Naive B cell (primary cell): Measurements from ENCODE around the gene MAPK8IP3. TPM values are rescaled to one million over a fixed set of nuclear protein-coding genes. Genes with fewer than 3 reads are reported as not detected.

Experiments used
- ATAC-seq, 2 donors: fragments of 150-1000 bp; cut with Tn5 transposase; 2 replicates each; pipeline ENCODE4 v1.10.0; 2021; ENCODE audit warnings: low read depth in 2 of 2, mild to moderate bottlenecking in 2 of 2, moderate library complexity in 2 of 2
- DNase-seq: peaks from one replicate; pipeline ENCODE4 v3.0.0; 2022
- H3K27ac Mint-ChIP-seq, 6 donors: one replicate each; pipeline ENCODE4 v1.8.0; 2020 to 2022; ENCODE audit warnings: mild to moderate bottlenecking in 6 of 6, mixed read lengths in 6 of 6, moderate library complexity in 5 of 6, inconsistent platforms in 2 of 6
- H3K27me3 Mint-ChIP-seq, 3 donors: one replicate each; pipeline ENCODE4 v1.8.0; 2021 to 2022; ENCODE audit warnings: mixed read lengths in 3 of 3, mild to moderate bottlenecking in 1 of 3
- H3K36me3 Mint-ChIP-seq, 2 donors: one replicate each; pipeline ENCODE4 v1.8.0; 2020 to 2022; ENCODE audit warnings: mixed read lengths in 2 of 2, inconsistent platforms in 1 of 2, mild to moderate bottlenecking in 1 of 2
- H3K4me1 Mint-ChIP-seq, 3 donors: one replicate each; pipeline ENCODE4 v1.8.0; 2020 to 2022; ENCODE audit warnings: mixed read lengths in 3 of 3, inconsistent platforms in 1 of 3, mild to moderate bottlenecking in 1 of 3, moderate library complexity in 1 of 3
- H3K4me3 Mint-ChIP-seq, 8 donors: one replicate each; pipeline ENCODE4 v1.8.0; 2020 to 2022; ENCODE audit warnings: mild to moderate bottlenecking in 8 of 8, mixed read lengths in 8 of 8, moderate library complexity in 8 of 8, inconsistent platforms in 2 of 8
- H3K9me3 Mint-ChIP-seq, 7 donors: one replicate each; pipeline ENCODE4 v1.8.0; 2020 to 2022; ENCODE audit warnings: mixed read lengths in 7 of 7, mild to moderate bottlenecking in 5 of 7, inconsistent platforms in 2 of 7, moderate library complexity in 1 of 7
- polyA plus RNA-seq, 6 donors: library from polyadenylated mRNA; unstranded; fragments of 300-500 nt; fragmentation: Illumina TruSeq; gene quantifications; one replicate each; pipeline ENCODE4 v1.2.3, GENCODE V29; 2021; ENCODE audit warnings: low read depth in 6 of 6

The MAPK8IP3 gene
- polyA plus RNA-seq, 6 donors from 2014 or later: 1.2 to 10.1 (median 2.2) TPM

DNA sequence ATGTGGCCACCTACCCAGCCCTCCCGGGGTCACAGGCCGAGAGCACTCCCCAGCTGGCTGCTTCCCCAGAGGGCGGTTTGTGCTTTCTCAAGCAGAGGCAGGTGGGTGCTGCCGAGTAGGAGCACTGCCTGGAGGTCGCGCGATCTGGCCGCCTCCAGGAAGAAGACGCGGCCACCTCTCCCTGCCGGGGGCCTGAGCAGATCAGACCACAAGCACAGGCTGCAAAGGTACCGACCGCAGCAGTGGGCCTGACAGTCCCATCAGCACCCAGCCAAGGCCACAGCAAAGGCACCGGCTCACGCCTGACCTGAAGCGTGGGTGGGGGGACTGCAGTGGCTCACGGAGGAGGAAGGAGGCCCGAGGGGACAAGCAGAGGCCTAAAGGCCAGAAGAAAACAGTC, 102.7 kb downstream of the MAPK8IP3 start:
- Mint-ChIP-seq H3K4me1 (peaks cover 5 to 7% (median 5%) of the 10 kb centered on the region in 3 donors), H3K36me3 (no peaks in the 10 kb centered on the region), H3K27ac (no peak overlapping the region), H3K27me3 (no peaks in the 10 kb centered on the region), H3K9me3 (no peaks in the 10 kb centered on the region), H3K4me3 (no peak overlapping the region)
- no peak for DNase-seq
- ATAC-seq: no peak

DNA sequence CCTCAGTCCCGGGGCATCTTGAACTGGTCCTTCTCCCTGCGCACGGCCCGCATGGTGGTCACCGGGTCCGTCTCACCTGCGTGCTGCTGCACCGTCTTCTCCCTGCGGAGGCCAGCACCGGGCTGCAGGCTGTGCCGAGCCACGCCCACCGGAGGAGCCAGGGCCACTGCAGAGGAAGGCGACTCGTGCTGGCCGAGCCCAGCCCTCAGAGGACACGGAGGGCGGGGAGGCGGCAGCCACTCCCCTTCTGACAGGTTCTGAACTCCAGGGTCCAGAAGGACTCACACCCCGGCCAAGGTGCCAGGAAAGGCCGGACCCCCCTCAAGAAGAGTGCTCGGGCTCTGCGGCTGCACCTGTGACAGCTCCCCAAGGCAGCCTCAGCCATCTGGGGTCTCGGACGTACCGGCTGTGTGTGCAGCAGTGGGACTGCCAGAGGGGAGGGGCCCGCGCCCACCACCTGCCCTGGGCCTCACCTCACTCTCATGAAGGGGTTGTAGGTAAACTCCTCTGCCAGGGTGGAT, 103.3 kb downstream of the MAPK8IP3 start:
- Mint-ChIP-seq H3K4me1 (peaks cover 5 to 7% (median 5%) of the 10 kb centered on the region in 3 donors), H3K4me3 (no peak overlapping the region), H3K36me3 (no peaks in the 10 kb centered on the region), H3K9me3 (no peaks in the 10 kb centered on the region), H3K27me3 (no peaks in the 10 kb centered on the region), H3K27ac (no peak overlapping the region)
- DNase-seq (no peak), ATAC-seq (no peak)

DNA sequence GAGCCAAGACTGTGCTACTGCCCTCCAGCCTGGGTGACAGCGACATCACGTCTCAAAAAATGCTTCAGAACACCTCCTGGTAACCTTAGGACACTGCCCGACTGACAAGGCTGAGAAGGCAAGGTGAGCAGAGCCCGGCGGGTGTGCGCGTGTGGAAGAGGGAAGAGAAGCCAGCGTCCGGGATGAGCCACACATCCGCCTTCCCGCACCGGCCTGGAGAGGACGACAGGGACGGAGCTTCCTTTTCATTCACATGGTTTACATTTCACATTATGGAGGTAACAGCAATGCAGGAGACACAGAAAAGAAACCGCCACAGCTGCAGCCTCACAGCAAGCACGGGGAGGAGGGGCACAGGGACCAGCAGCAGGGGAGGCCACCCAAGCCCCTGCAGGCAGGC, 104.1 kb downstream of the MAPK8IP3 start:
- Mint-ChIP-seq H3K4me3 (no peak overlapping the region), H3K27ac (no peak overlapping the region), H3K36me3 (peaks cover 0 to 1% of the 10 kb centered on the region in 2 donors), H3K27me3 (no peaks in the 10 kb centered on the region), H3K9me3 (no peaks in the 10 kb centered on the region), H3K4me1 (peaks cover 5 to 7% (median 5%) of the 10 kb centered on the region in 3 donors)
- no peak for ATAC-seq
- DNase-seq: no peak

DNA sequence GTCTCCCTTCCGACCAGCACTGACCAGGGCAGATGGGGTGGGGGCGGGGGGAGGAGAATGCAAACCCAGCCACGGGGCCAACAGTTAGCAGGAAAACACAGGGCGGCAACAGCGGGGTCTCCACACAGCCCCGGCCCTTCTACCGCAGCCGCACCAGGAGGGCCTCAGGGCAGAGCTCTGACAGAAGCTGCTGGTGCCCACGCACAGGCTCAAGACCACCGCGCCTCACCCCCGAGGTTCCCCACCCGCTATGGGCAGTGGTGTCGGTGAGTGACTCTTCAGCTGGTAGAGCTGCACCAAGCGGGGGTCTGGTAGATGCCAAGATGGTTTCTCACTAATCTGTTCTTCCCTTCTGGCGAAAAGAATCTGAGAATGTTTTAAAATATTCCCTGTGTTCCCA, 104.5 kb downstream of the MAPK8IP3 start:
- H3K4me1 Mint-ChIP-seq: peaks cover 5 to 7% (median 5%) of the 10 kb centered on the region in 3 donors
- ATAC-seq (no peak), DNase-seq (no peak)
- H3K4me3 Mint-ChIP-seq: no peak overlapping the region
- H3K27me3 Mint-ChIP-seq: no peaks in the 10 kb centered on the region
- no peak overlapping the region for H3K27ac Mint-ChIP-seq
- H3K36me3 Mint-ChIP-seq: peaks cover 0 to 5% of the 10 kb centered on the region in 2 donors
- H3K9me3 Mint-ChIP-seq: no peaks in the 10 kb centered on the region

DNA sequence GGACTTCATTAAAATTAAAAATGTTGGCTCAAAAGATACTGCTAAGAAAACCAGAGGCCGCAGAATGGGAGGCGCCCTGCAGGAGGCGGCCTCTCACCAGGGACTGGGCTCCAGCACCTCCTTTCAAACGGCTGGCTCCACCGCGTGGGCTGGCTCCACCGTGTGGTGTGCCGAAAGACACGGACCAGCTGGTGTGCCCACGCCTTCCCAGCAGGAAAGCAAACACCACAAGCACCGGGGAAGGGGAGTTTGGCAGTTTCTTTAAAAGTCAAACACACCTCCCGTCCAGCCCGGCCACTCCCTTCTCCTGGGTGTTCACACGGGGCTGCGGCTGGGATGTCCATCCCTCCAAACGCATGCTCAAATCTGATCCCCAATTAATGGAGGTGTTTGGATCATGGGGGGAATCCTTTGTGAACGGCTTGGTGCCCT, 106.8 kb downstream of the MAPK8IP3 start:
- Mint-ChIP-seq H3K27me3 (no peaks in the 10 kb centered on the region), H3K27ac (peak overlapping the region in 1 of 6 donors; percentile 22), H3K36me3 (peaks cover 0 to 7% of the 10 kb centered on the region in 2 donors), H3K4me1 (peaks cover 5 to 11% (median 7%) of the 10 kb centered on the region in 3 donors), H3K9me3 (no peaks in the 10 kb centered on the region), H3K4me3 (no peak overlapping the region)
- DNase-seq (peak; percentile 17), ATAC-seq (peak; percentile 37 to 46)

DNA sequence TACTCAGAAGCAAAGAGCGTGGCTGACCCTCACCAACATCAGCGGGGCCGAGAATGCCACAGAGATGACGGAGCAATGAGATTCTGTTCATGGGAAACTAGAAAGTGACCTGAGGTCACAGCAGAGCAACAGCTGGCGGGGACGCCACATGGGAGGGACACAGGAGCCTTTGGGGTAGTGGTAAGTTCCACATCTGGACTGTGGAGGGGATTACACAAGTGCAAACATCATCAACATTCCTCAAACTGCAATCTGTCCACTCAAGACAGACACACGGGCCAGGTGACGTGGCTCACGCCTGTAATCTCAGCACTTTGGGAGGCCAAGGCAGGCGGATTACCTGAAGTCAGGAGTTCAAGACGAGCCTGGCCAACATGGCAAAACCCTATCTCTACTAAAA, 109.5 kb downstream of the MAPK8IP3 start:
- Mint-ChIP-seq H3K9me3 (no peaks in the 10 kb centered on the region), H3K27ac (peak overlapping the region in 1 of 6 donors; percentile 65), H3K27me3 (no peaks in the 10 kb centered on the region), H3K4me1 (peaks cover 5 to 11% (median 7%) of the 10 kb centered on the region in 3 donors), H3K36me3 (peaks cover 0 to 7% of the 10 kb centered on the region in 2 donors), H3K4me3 (peak overlapping the region in 2 of 8 donors; percentile 33 to 61)
- no peak for ATAC-seq
- DNase-seq: no peak

DNA sequence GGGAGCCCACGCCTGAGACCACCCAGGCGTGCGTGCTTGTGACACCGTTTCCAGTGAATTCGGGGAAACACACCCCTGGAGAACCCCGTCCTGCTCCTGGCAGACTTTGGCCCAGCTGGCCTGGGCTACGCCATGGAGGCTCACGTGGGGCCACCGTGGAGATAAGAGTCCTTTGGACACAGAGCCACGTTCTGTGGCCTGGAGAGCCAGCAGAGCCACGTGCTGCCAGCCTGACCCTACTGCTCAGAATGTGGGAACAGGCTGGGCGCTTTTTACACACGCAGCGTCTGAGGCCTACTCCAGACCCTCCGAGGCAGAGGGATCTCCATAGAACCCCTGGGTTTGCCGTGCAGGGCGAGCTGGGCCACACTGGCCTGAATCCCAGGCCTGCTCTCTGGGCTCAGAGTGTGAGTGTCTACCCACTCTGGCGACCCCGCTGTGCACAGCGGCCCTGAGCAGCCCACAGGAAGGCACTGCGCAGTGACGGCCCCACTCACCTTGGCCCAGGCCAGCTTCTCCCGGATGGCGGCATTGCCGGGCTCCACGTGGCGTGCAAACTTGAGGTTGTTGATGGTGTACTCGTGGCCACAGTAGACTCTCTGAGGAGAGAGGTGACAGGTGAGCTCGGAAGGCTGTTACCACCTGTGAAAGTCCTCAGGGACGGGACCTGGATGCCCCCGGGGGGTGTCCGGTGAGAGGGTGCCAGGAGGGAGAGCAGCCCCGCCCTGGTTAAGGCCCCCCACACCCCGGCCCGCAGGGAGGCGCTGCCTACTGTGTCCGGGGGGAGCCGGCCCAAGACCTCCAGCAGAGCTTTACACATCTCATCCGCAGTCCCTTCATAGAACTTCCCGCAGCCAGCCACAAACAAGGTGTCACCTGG, 110.6 kb downstream of the MAPK8IP3 start:
- Mint-ChIP-seq H3K27me3 (no peaks in the 10 kb centered on the region), H3K27ac (peak overlapping the region in 1 of 6 donors; percentile 47), H3K4me1 (peaks cover 5 to 11% (median 7%) of the 10 kb centered on the region in 3 donors), H3K4me3 (no peak overlapping the region), H3K36me3 (peaks cover 0 to 7% of the 10 kb centered on the region in 2 donors), H3K9me3 (no peaks in the 10 kb centered on the region)
- no peak for ATAC-seq
- no peak for DNase-seq

DNA sequence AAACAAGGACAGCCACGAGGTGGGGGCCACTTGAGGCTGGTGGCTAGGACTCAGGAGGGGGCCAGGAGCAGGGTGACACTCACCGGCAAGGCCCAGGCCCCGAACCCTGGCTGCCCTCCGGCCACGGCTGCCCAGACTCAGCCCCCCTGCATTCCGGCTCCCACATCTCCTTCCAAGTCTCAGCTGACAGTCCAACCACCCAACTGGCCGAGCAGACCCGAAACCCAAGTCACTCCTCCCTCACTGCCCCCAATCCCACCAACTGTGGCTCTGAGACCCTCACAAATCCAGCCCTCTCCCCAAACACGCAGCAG, 111.2 kb downstream of the MAPK8IP3 start:
- Mint-ChIP-seq H3K4me3 (peak overlapping the region in 1 of 8 donors; percentile 45), H3K36me3 (peaks cover 0 to 7% of the 10 kb centered on the region in 2 donors), H3K4me1 (peaks cover 5 to 11% (median 7%) of the 10 kb centered on the region in 3 donors), H3K9me3 (no peaks in the 10 kb centered on the region), H3K27me3 (no peaks in the 10 kb centered on the region), H3K27ac (peak overlapping the region in 2 of 6 donors; percentile 71 to 78)
- no peak for DNase-seq
- no peak for ATAC-seq

DNA sequence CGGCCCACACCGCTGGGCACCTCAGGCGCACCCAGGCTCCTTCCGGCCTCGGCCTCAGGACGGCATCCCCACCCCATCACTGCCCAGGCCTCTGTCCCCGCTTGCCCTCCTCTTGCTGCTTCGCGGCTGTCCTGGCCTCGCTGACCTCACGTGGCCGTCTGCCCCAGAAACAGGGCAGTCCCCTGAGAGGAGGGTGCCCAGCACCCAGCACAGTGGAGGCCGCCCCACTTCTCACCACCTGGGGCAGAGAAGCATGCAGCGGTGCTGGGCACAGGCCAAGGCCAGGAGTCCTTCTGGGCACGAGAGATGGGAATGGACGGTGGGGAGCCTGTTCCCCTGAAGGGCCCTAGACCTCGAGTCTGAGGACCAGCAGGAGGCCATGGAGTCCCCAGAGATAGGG, 111.7 kb downstream of the MAPK8IP3 start:
- Mint-ChIP-seq H3K4me3 (no peak overlapping the region), H3K27me3 (no peaks in the 10 kb centered on the region), H3K27ac (no peak overlapping the region), H3K4me1 (peaks cover 5 to 11% (median 7%) of the 10 kb centered on the region in 3 donors), H3K36me3 (peaks cover 0 to 7% of the 10 kb centered on the region in 2 donors), H3K9me3 (no peaks in the 10 kb centered on the region)
- ATAC-seq (no peak), DNase-seq (no peak)

DNA sequence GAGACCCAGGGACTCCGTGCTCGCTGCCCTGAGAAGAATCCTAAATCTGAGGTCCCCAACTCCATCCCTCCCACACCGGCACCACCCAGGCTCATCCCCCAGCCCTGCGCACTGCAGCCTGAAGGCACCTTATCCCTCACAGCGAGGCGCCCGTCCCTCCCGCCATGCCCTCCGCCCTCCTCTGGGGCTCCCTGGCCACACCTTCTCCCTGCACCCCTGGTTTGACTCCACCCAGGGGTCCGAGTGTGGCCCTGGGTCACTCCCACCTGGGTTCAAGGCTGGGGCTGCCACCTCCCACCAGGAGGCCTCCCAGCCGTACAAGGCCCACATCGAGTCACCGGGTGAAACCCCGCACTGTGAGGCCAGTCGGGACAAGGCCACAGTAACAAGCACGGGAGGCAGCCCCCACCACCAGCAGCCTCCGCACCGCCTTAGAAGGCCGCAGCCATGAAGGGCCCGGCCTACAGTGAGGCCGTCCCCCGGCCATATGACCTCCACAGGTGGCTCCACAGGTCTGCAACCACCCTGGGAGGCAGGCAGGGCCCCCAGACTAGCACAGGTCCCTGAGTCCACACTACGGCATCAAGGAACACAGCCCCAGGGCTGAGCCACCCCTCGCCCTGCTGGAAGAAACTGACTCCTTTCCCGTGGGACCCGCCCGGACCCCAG, 112.3 kb downstream of the MAPK8IP3 start:
- Mint-ChIP-seq H3K4me1 (peaks cover 0 to 7% (median 3%) of the 10 kb centered on the region in 3 donors), H3K27ac (no peak overlapping the region), H3K36me3 (peaks cover 0 to 7% of the 10 kb centered on the region in 2 donors), H3K4me3 (no peak overlapping the region), H3K9me3 (no peaks in the 10 kb centered on the region), H3K27me3 (no peaks in the 10 kb centered on the region)
- ATAC-seq (no peak), DNase-seq (no peak)

DNA sequence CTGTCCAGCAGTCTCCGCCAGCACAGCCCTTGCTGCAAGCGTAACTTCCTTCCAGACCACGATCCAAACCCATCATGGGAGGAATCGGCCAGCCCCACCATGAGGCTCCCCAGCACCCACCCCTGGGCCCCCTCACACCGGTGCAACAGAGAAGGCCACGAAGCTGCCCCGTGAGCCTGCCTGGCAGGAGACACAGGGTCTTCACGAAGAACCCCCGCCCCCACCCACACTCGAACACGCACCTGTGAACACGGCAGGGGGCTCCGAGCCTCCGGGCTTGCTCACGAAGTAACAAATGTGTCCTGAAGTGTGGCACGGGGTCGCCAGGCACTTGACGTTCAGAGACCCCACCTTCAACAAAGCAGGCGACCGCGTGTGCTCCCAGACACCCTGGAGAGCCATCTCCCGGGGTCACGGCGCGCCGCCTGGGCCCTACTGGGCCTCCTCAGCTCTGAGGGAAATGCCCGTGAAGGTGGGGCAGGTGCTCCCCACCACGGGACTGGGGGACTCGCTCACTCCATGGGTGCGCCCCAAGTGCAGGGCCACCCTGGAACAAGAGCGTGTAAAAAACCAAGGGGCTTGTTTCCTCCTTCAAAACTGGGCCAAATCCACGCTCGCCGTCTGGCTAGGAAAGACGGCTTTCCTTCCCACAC, 113.0 kb downstream of the MAPK8IP3 start:
- Mint-ChIP-seq H3K27me3 (no peaks in the 10 kb centered on the region), H3K9me3 (no peaks in the 10 kb centered on the region), H3K36me3 (peaks cover 0 to 7% of the 10 kb centered on the region in 2 donors), H3K4me3 (no peak overlapping the region), H3K27ac (no peak overlapping the region), H3K4me1 (peaks cover 0 to 10% (median 4%) of the 10 kb centered on the region in 3 donors)
- DNase-seq (no peak), ATAC-seq (no peak)

DNA sequence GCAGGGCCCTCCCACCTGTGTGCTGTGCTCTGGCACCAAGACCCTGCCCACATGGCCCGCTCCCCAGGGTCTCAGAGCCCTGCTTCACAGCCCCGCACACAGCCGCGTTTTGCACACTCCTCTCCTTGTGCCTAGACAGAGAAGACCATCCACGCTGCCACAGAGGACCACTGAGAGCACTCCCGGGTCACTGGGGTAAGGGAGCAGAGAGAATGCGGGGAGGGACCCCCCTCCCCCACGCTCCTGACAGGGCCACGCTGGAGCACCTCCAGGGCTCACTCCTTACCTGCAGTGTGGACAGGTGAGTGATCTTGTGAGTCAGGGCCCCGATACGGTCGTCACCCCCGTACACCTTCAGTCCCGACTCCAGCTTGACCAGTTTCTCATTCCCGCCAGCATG, 113.6 kb downstream of the MAPK8IP3 start:
- DNase-seq: no peak
- no peaks in the 10 kb centered on the region for H3K9me3 Mint-ChIP-seq
- no peak for ATAC-seq
- H3K4me3 Mint-ChIP-seq: no peak overlapping the region
- no peaks in the 10 kb centered on the region for H3K27me3 Mint-ChIP-seq
- peaks cover 0 to 7% of the 10 kb centered on the region in 2 donors for H3K36me3 Mint-ChIP-seq
- no peak overlapping the region for H3K27ac Mint-ChIP-seq
- H3K4me1 Mint-ChIP-seq: peaks cover 3 to 16% (median 10%) of the 10 kb centered on the region in 3 donors
